Thyroid gland (tissue), 4 donors: Measurements from ENCODE around the gene SMPX. TPM values are rescaled to one million over a fixed set of nuclear protein-coding genes. Genes with fewer than 3 reads are reported as not detected.

Experiments used
- DNase-seq, 2 donors: peaks; one replicate each; pipeline ENCODE4 v3.0.0-alpha.2; 2019
- H3K27ac ChIP-seq, 3 donors: fragments of 200-600 bp; sonication (generic); 1 replicate in 2 of 3; 2 replicates in 1 of 3; pipeline ENCODE4 v1.5.1; 2016 to 2019; ENCODE audit warnings: mild to moderate bottlenecking in 1 of 3, moderate library complexity in 1 of 3
- H3K27me3 ChIP-seq: fragments of 200-600 bp; sonication (generic); one replicate; pipeline ENCODE4 v1.5.1; 2019
- H3K36me3 ChIP-seq, 2 donors: fragments of 200-600 bp; sonication (generic); one replicate each; pipeline ENCODE4 v1.5.1; 2016 to 2019
- H3K4me1 ChIP-seq, 2 donors: fragments of 200-600 bp; sonication (generic); one replicate each; pipeline ENCODE4 v1.5.1; 2017 to 2019
- H3K4me3 ChIP-seq, 3 donors: fragments of 200-600 bp; sonication (generic); replicated peaks in 1 of 3; 1 replicate in 2 of 3; 2 replicates in 1 of 3; pipeline ENCODE4 v1.5.1; 2016; ENCODE audit warnings: mild to moderate bottlenecking in 1 of 3
- H3K9me3 ChIP-seq: fragments of 200-600 bp; sonication (generic); one replicate; pipeline ENCODE4 v1.5.1; 2017
- CTCF ChIP-seq, 6 experiments: fragments of 200-600 bp in 3 of 6; fragments of 450-650 bp in 3 of 6; sonication (generic) in 3 of 6; IDR thresholded peaks; one replicate each; pipeline ENCODE4 v1.5.1; 2016 to 2019; ENCODE audit warnings: antibody characterized with exemption in 6 of 6, mild to moderate bottlenecking in 2 of 6, inconsistent platforms in 1 of 6, moderate library complexity in 1 of 6
- POLR2A ChIP-seq, 2 donors: fragments of 450-650 bp; IDR thresholded peaks; one replicate each; pipeline ENCODE4 v1.6.1; 2017; ENCODE audit warnings: antibody characterized with exemption in 2 of 2, mild to moderate bottlenecking in 2 of 2, moderate library complexity in 1 of 2
- WGBS, 2 donors: methylation state at CpG; one replicate each; pipeline ENCODE4 v1.1.5; 2017; 5-methylcytosine and 5-hydroxymethylcytosine counted together
- intact Hi-C: fragments of 100-400 bp; cut with DNase I; formaldehyde crosslinking; loops from one replicate; pipeline ENCODE4 v1.15.1; 2023
- total RNA-seq, 4 donors: library from RNA; depleted of rRNA; stranded (reverse); fragments of >200 nt; gene quantifications; one replicate each; pipeline ENCODE4 v1.2.3, GENCODE V29; 2016

Gene SMPX
- total RNA-seq, 4 donors from 2014 or later = not detected

DNA sequence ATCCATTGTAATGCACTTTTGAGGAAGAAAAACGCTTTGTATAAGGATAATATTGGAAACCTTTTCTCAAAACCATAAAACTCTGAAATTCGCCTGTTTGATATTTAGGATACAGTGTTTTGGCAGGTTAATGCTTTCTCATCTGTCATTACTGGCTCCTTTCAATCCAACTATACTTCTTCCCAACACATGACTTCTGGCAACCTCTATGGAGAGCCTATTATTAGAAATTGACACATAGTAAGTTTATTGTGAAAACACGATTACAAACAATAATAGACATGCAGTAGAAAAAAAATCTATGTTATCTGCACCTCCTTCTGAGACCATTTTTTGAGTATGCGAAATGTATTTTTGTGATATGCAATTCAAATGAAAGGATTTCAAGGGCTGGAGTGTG is 95.2 kb downstream of the SMPX start:
- H3K9me3 ChIP-seq = no peaks in the 10 kb centered on the region
- 88% methylated on average over 4 of the region's 4 CpGs for WGBS, 2 donors
- intact Hi-C loops = no loop called here
- no peak for DNase-seq
- TF ChIP-seq CTCF (IDR thresholded peaks at IDR 0.05) (no peak), POLR2A (IDR thresholded peaks at IDR 0.05) (no peak)
- peaks cover 0 to 4% of the 10 kb centered on the region in 2 donors for H3K4me1 ChIP-seq
- no peaks in the 10 kb centered on the region for H3K36me3 ChIP-seq
- H3K27ac ChIP-seq = no peak overlapping the region
- no peaks in the 10 kb centered on the region for H3K27me3 ChIP-seq
- no peak overlapping the region for H3K4me3 ChIP-seq

GRCh38 chrX:21661316-21661715 is 96.6 kb downstream of the SMPX start:
- Histone ChIP-seq H3K4me1 (peaks cover 0 to 4% of the 10 kb centered on the region in 2 donors), H3K27me3 (no peaks in the 10 kb centered on the region), H3K36me3 (no peaks in the 10 kb centered on the region), H3K27ac (no peak overlapping the region), H3K4me3 (no peak overlapping the region), H3K9me3 (no peaks in the 10 kb centered on the region)
- TF ChIP-seq POLR2A (IDR thresholded peaks at IDR 0.05) = no peak
- TF ChIP-seq CTCF (IDR thresholded peaks at IDR 0.05) = no peak
- 82 to 90% methylated on average over 6 of the region's 6 CpGs for WGBS, 2 donors
- no peak for DNase-seq
- intact Hi-C loops = no loop called here

GRCh38 chrX:21660156-21660555 is 97.8 kb downstream of the SMPX start:
- TF ChIP-seq POLR2A (IDR thresholded peaks at IDR 0.05) (no peak), CTCF (IDR thresholded peaks at IDR 0.05) (no peak)
- Histone ChIP-seq H3K36me3 (no peaks in the 10 kb centered on the region), H3K27ac (no peak overlapping the region), H3K9me3 (no peaks in the 10 kb centered on the region), H3K4me3 (no peak overlapping the region), H3K4me1 (peaks cover 0 to 4% of the 10 kb centered on the region in 2 donors), H3K27me3 (no peaks in the 10 kb centered on the region)
- WGBS, 2 donors = 85 to 88% methylated on average over 2 of the region's 2 CpGs
- no peak for DNase-seq
- intact Hi-C loops = no loop called here

- Histone ChIP-seq H3K27me3 (no peaks in the 10 kb centered on the region), H3K4me1 (peaks cover 0 to 4% of the 10 kb centered on the region in 2 donors), H3K36me3 (no peaks in the 10 kb centered on the region), H3K27ac (no peak overlapping the region), H3K9me3 (no peaks in the 10 kb centered on the region), H3K4me3 (no peak overlapping the region)
- WGBS, 2 donors = 89 to 90% methylated on average over 3 of the region's 3 CpGs
- TF ChIP-seq CTCF (IDR thresholded peaks at IDR 0.05) = no peak
- no peak for TF ChIP-seq POLR2A (IDR thresholded peaks at IDR 0.05)
- intact Hi-C loops = no loop called here
- DNase-seq = no peak
Measured at GRCh38 chrX:21659320-21659719, 98.6 kb downstream of the SMPX start.

DNA sequence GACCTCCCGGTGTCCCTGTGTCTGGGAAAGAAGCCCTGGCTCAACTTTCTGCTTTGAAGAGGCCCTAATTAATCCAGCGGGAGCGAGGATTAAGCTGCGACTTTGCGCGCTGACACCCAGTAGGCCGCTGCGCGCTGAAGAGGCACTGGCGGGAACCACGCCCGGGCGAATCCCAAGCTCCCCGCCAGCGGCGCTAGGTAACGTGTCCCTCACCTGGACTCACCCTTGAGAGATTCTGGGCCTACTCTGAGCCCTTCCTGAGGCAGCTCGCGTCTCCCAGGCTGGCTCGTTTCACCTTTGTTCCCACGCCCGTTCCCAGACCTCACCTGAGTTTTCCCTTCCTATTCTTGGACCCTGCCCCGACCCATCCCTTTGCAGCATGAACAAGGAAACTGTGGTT is 99.2 kb downstream of the SMPX start:
- H3K9me3 ChIP-seq = no peaks in the 10 kb centered on the region
- no peak for DNase-seq
- H3K4me1 ChIP-seq = peaks cover 0 to 4% of the 10 kb centered on the region in 2 donors
- H3K27ac ChIP-seq = no peak overlapping the region
- intact Hi-C loops = no loop called here
- no peaks in the 10 kb centered on the region for H3K36me3 ChIP-seq
- 35 to 43% methylated on average over 6 to 7 of the region's 23 CpGs for WGBS, 2 donors
- no peak overlapping the region for H3K4me3 ChIP-seq
- no peaks in the 10 kb centered on the region for H3K27me3 ChIP-seq
- no peak for TF ChIP-seq CTCF (IDR thresholded peaks at IDR 0.05)
- TF ChIP-seq POLR2A (IDR thresholded peaks at IDR 0.05) = no peak
